Sigmoid colon (tissue), 4 donors: ENCODE measurements around the gene HERC3.

Experiments used
- EP300 ChIP-seq, 4 donors: sonication (generic); formaldehyde crosslinking; IDR thresholded peaks; one replicate each; pipeline ENCODE4 v1.6.1; 2017; ENCODE audit warnings: antibody characterized with exemption in 4 of 4
- POLR2A ChIP-seq, 2 donors: fragments of 450-650 bp; IDR thresholded peaks; one replicate each; pipeline ENCODE4 v1.6.1; 2016; ENCODE audit warnings: antibody characterized with exemption in 2 of 2, mild to moderate bottlenecking in 2 of 2, moderate library complexity in 2 of 2
- POLR2AphosphoS5 ChIP-seq, 4 donors: sonication (generic); formaldehyde crosslinking; IDR thresholded peaks; one replicate each; pipeline ENCODE4 v1.6.1; 2017; ENCODE audit warnings: antibody characterized with exemption in 4 of 4
- TF ChIP-seq, protein P1 (sequence below), 4 experiments: fragments of 450-650 bp in 3 of 4; fragments of 200-600 bp in 1 of 4; IDR thresholded peaks; one replicate each; pipeline ENCODE4 v1.5.1; 2016 to 2019; ENCODE audit warnings: antibody characterized with exemption in 4 of 4, mild to moderate bottlenecking in 3 of 4, moderate library complexity in 2 of 4

DNA sequence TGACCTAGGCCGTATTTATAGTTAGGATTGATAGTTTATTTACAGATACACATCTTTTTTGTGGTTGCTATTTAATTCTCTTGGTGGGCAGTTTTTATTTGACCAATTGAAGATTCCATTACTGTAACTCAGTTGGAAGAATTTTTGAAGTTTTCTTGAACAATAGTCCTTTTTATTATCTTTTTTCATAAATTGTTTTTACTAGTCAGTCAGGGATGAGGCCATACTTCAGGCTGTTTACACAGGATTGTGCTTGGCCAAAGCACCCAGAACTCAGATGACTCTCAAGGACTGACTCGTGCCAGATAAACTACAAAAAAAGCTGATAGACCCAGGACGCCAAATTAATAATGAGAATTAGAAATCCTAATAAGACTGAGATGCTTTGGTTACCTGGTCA is 7.0 kb downstream of the HERC3 start:
- no peak for TF ChIP-seq POLR2A (IDR thresholded peaks at IDR 0.05)
- TF ChIP-seq, protein P1, sequence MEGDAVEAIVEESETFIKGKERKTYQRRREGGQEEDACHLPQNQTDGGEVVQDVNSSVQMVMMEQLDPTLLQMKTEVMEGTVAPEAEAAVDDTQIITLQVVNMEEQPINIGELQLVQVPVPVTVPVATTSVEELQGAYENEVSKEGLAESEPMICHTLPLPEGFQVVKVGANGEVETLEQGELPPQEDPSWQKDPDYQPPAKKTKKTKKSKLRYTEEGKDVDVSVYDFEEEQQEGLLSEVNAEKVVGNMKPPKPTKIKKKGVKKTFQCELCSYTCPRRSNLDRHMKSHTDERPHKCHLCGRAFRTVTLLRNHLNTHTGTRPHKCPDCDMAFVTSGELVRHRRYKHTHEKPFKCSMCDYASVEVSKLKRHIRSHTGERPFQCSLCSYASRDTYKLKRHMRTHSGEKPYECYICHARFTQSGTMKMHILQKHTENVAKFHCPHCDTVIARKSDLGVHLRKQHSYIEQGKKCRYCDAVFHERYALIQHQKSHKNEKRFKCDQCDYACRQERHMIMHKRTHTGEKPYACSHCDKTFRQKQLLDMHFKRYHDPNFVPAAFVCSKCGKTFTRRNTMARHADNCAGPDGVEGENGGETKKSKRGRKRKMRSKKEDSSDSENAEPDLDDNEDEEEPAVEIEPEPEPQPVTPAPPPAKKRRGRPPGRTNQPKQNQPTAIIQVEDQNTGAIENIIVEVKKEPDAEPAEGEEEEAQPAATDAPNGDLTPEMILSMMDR (IDR thresholded peaks at IDR 0.05): no peak
- TF ChIP-seq POLR2AphosphoS5 (IDR thresholded peaks at IDR 0.05): no peak
- no peak for TF ChIP-seq EP300 (IDR thresholded peaks at IDR 0.05)
